GM19099 (cell line): ENCODE data around the gene DNAJC25.

Source experiments
- POLR2A ChIP-seq: IDR thresholded peaks from 3 replicates; pipeline ENCODE4 v1.6.1; 2011; ENCODE audit warnings: low read depth; ENCODE audit not compliant: insufficient read length; ENCODE audit errors: extremely low read depth

DNAJC25 gene

GRCh38 chr9:111649016-111649415 is 17.9 kb downstream of the DNAJC25 start:
- no peak for TF ChIP-seq POLR2A

GRCh38 chr9:111657051-111657450 is 25.9 kb downstream of the DNAJC25 start:
- no peak for TF ChIP-seq POLR2A

GRCh38 chr9:111658943-111659342 is 27.8 kb downstream of the DNAJC25 start:
- TF ChIP-seq POLR2A = no peak

GRCh38 chr9:111659691-111660090 is 28.6 kb downstream of the DNAJC25 start:
- TF ChIP-seq POLR2A = no peak

GRCh38 chr9:111661150-111661801 is 30.1 kb downstream of the DNAJC25 start, which contains the start of gene GNG10:
TSS of gene GNG10 (plus strand) at chr9:111661605. CDS start at chr9:111661635, 30 bp downstream.
- peak; percentile 59 for TF ChIP-seq POLR2A

- TF ChIP-seq POLR2A = peak; percentile 18
Measured at GRCh38 chr9:111661802-111662521, 30.8 kb downstream of the DNAJC25 start.

- TF ChIP-seq POLR2A = no peak
Measured at GRCh38 chr9:111662576-111663300, 31.6 kb downstream of the DNAJC25 start.

GRCh38 chr9:111663301-111663823 is 32.2 kb downstream of the DNAJC25 start:
- TF ChIP-seq POLR2A = no peak

- no peak for TF ChIP-seq POLR2A
Measured at GRCh38 chr9:111668026-111668573, 37.0 kb downstream of the DNAJC25 start.

- no peak for TF ChIP-seq POLR2A
Measured at GRCh38 chr9:111674319-111674718, 43.2 kb downstream of the DNAJC25 start.

GRCh38 chr9:111676116-111676515 is 45.0 kb downstream of the DNAJC25 start:
- TF ChIP-seq POLR2A = no peak

GRCh38 chr9:111678293-111678692 is 47.2 kb downstream of the DNAJC25 start:
- no peak for TF ChIP-seq POLR2A

GRCh38 chr9:111679199-111679598 is 48.1 kb downstream of the DNAJC25 start:
- no peak for TF ChIP-seq POLR2A

GRCh38 chr9:111683392-111683791 is 52.3 kb downstream of the DNAJC25 start:
- TF ChIP-seq POLR2A = no peak
